CD4-positive, alpha-beta T cell (primary cell): Measurements from ENCODE around the gene MAST4. TPM values are rescaled to one million over a fixed set of nuclear protein-coding genes. Genes with fewer than 3 reads are reported as not detected.

ENCODE experiments used
- ATAC-seq: fragments of 200-7000 bp; cut with Tn5 transposase; one replicate; pipeline ENCODE4 v1.10.0; 2022; ENCODE audit warnings: mild to moderate bottlenecking; ENCODE audit not compliant: poor library complexity
- CTCF ChIA-PET: fragments of 350-600 bp; sonication (Branson Sonifier 250); formaldehyde crosslinking; loops from one replicate; lab custom pipeline; 2021; ENCODE audit warnings: antibody characterized with exemption, inconsistent platforms; lab: Charles Lee
- POLR2A ChIA-PET: fragments of 350-600 bp; sonication (Branson Sonifier 250); formaldehyde crosslinking; loops from one replicate; lab custom pipeline; 2021; ENCODE audit warnings: antibody characterized with exemption, inconsistent platforms; lab: Charles Lee
- DNase-seq, 14 experiments: peaks; one replicate each; pipeline ENCODE4 v3.0.0-alpha.2; 2013 to 2020; ENCODE audit warnings: mixed read lengths in 2 of 14
- H3K27ac ChIP-seq, 2 donors: one replicate each; pipeline versions ENCODE4 v1.5.1 to v1.7.0; 2013; ENCODE audit warnings: low read length in 2 of 2, low read depth in 1 of 2, mild to moderate bottlenecking in 1 of 2
- H3K27me3 ChIP-seq, 2 experiments: 1 replicate in 1 of 2; 2 replicates in 1 of 2; pipeline versions ENCODE4 v1.6.1 to v1.7.0; 2013; ENCODE audit warnings: low read length in 2 of 2, control low read depth in 1 of 2, mild to moderate bottlenecking in 1 of 2, moderate library complexity in 1 of 2; ENCODE audit not compliant: insufficient read depth in 2 of 2, control insufficient read depth in 1 of 2
- H3K36me3 ChIP-seq: one replicate; pipeline ENCODE4 v1.6.1; 2013; ENCODE audit warnings: low read length, control low read depth; ENCODE audit not compliant: insufficient read depth
- H3K4me1 ChIP-seq: one replicate; pipeline ENCODE4 v1.6.1; 2013; ENCODE audit warnings: low read length, control low read depth; ENCODE audit not compliant: insufficient read depth
- H3K4me3 ChIP-seq: one replicate; pipeline ENCODE4 v1.5.1; 2013; ENCODE audit warnings: mild to moderate bottlenecking, low read length, moderate library complexity
- H3K9me3 ChIP-seq, 2 experiments: 1 replicate in 1 of 2; 2 replicates in 1 of 2; pipeline versions ENCODE4 v1.6.1 to v1.7.0; 2013; ENCODE audit warnings: low read length in 2 of 2, mild to moderate bottlenecking in 2 of 2, control low read depth in 1 of 2, moderate library complexity in 1 of 2; ENCODE audit not compliant: control insufficient read depth in 1 of 2, insufficient read depth in 1 of 2
- H3K27ac Mint-ChIP-seq: one replicate; pipeline ENCODE4 v1.8.0; 2020; ENCODE audit warnings: mixed read lengths
- H3K27me3 Mint-ChIP-seq: one replicate; pipeline ENCODE4 v1.8.0; 2021; ENCODE audit warnings: mixed read lengths
- H3K36me3 Mint-ChIP-seq: one replicate; pipeline ENCODE4 v1.8.0; 2021; ENCODE audit warnings: low read depth, mixed read lengths
- H3K4me1 Mint-ChIP-seq: one replicate; pipeline ENCODE4 v1.8.0; 2021; ENCODE audit warnings: low read depth, mixed read lengths
- H3K4me3 Mint-ChIP-seq: one replicate; pipeline ENCODE4 v1.8.0; 2020; ENCODE audit warnings: mild to moderate bottlenecking, mixed read lengths
- H3K9me3 Mint-ChIP-seq: one replicate; pipeline ENCODE4 v1.8.0; 2020; ENCODE audit warnings: mixed read lengths
- CTCF ChIP-seq: fragments of 200-600 bp; IDR thresholded peaks from one replicate; pipeline ENCODE4 v1.8.0; 2022; ENCODE audit warnings: antibody characterized with exemption, mild to moderate bottlenecking
- intact Hi-C, 2 experiments: fragments of 100-400 bp; cut with DNase I in 1 of 2; cut with micrococcal nuclease in 1 of 2; formaldehyde crosslinking; loops; one replicate each; pipeline versions ENCODE4 v1.15.1 to v1.9.0; 2023 to 2025; cut with DNase I, micrococcal nuclease
- total RNA-seq, 174 experiments: library from RNA in 2 of 174; stranded (reverse) in 2 of 174; gene quantifications; one replicate each; pipeline ENCODE4 v1.2.3 and lab custom pipeline; 2021 to 2026

Gene MAST4
- total RNA-seq, 2 experiments from 2014 or later: 21.3 to 21.6 TPM

GRCh38 chr5:66828046-66828547 is 231.9 kb downstream of the MAST4 start:
- Histone ChIP-seq H3K4me1 (peaks cover 8% of the 10 kb centered on the region), H3K27ac (no peak overlapping the region), H3K36me3 (no peaks in the 10 kb centered on the region), H3K27me3 (no peaks in the 10 kb centered on the region), H3K9me3 (no peaks in the 10 kb centered on the region), H3K4me3 (peak overlapping the region; percentile 54)
- ATAC-seq (no peak), DNase-seq (no peak)
- Mint-ChIP-seq H3K27me3 (peaks cover 36% of the 10 kb centered on the region), H3K36me3 (no peaks in the 10 kb centered on the region), H3K27ac (peak overlapping the region; percentile 46), H3K4me1 (peaks cover 18% of the 10 kb centered on the region), H3K4me3 (peak overlapping the region; percentile 61), H3K9me3 (no peaks in the 10 kb centered on the region)
- CTCF ChIA-PET: interaction anchor here (1.2 to 1.5 kb wide), 2 partner anchors 10 to 13 kb away, joined by 3 to 4 read pairs; no protein-coding TSS in a partner anchor
- intact Hi-C loops: no loop called here
- POLR2A ChIA-PET: interaction anchor here (0.8 to 1.2 kb wide), 3 partner anchors 14 to 900 kb away, joined by 3 to 4 read pairs (median 3); no protein-coding TSS in a partner anchor
- no peak for TF ChIP-seq CTCF

DNA sequence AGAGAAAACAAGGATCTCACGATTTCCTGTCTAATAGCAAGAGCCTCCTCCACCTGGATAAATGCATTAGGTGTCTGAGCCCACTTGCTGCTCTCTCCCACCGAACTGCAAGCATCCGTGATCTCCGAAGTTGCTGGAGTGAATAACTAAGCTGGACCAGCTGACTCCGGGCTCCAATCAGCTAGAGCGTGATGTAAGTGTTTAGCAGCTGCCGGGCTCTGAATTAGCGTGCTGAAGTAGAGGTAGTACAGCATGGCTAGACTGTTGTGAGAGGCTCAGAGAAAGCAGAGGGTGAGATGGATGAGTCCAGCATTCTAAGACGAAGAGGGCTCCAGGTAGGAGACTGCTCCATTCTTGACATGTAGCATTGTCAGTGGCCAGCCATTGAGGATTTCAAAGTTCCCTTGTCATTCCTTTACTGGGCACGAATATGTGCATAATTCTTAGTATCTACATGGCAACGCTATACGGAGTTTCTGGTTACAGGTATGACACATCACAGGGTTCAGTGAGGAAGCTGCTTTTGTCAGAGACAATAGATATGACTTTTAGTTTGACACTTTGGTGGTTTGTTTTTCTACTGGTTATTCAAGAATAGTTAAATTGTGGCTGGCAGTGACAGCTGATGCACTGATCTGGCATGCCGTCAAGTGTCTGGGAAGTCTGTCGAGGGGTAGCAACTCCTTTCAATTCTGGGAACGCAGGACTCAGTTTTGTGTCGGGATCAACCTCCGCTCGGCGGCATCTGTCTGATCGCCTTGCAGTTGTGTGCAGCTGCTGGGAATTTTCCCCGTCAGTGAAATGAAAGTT is 232.6 kb downstream of the MAST4 start:
- H3K27me3 Mint-ChIP-seq: peaks cover 41% of the 10 kb centered on the region
- Histone ChIP-seq H3K27me3 (no peaks in the 10 kb centered on the region), H3K36me3 (no peaks in the 10 kb centered on the region), H3K4me3 (peak overlapping the region; percentile 54), H3K9me3 (no peaks in the 10 kb centered on the region), H3K27ac (peak overlapping the region in 1 of 2 donors; percentile 23), H3K4me1 (peaks cover 8% of the 10 kb centered on the region)
- CTCF ChIA-PET: interaction anchor here (1.2 to 1.5 kb wide), 2 partner anchors 11 to 14 kb away, joined by 3 to 4 read pairs; no protein-coding TSS in a partner anchor
- no peak for TF ChIP-seq CTCF
- H3K4me3 Mint-ChIP-seq: peak overlapping the region; percentile 61
- H3K36me3 Mint-ChIP-seq: no peaks in the 10 kb centered on the region
- no peaks in the 10 kb centered on the region for H3K9me3 Mint-ChIP-seq
- ATAC-seq: peak; percentile 91
- peak; percentile 26 to 76 (median 42) for DNase-seq
- peak overlapping the region; percentile 46 for H3K27ac Mint-ChIP-seq
- intact Hi-C loops: no loop called here
- POLR2A ChIA-PET: interaction anchor here (0.7 to 1.3 kb wide), 5 partner anchors 9 to 901 kb away, joined by 3 to 9 read pairs (median 3); no protein-coding TSS in a partner anchor
- H3K4me1 Mint-ChIP-seq: peaks cover 17% of the 10 kb centered on the region

DNA sequence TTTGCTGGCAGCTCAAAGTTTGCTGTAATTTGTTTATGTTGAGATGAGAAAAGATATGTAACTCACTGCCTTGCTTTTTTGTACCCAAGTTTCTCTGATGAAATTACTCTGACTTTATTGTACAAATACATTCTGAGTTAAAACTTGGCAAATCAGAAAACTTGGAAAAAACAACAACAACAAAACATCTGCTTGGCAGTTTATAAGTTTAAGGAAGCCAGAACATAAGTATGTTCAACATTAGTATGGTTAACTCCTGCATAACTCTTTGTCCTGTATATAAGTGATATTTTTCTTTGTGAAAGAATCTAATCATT is 233.1 kb downstream of the MAST4 start:
- peaks cover 8% of the 10 kb centered on the region for H3K4me1 ChIP-seq
- H3K4me3 ChIP-seq: peak overlapping the region; percentile 54
- Mint-ChIP-seq H3K36me3 (no peaks in the 10 kb centered on the region), H3K27me3 (peaks cover 46% of the 10 kb centered on the region), H3K27ac (peak overlapping the region; percentile 46), H3K9me3 (no peaks in the 10 kb centered on the region), H3K4me1 (peaks cover 17% of the 10 kb centered on the region), H3K4me3 (peak overlapping the region; percentile 61)
- POLR2A ChIA-PET: interaction anchor here (1.2 to 1.3 kb wide), 2 partner anchors 9 to 13 kb away, joined by 4 to 9 read pairs; no protein-coding TSS in a partner anchor
- no peaks in the 10 kb centered on the region for H3K27me3 ChIP-seq
- no peaks in the 10 kb centered on the region for H3K9me3 ChIP-seq
- no peak for TF ChIP-seq CTCF
- CTCF ChIA-PET: interaction anchor here (1.5 kb wide), 1 partner anchor 14 kb away, joined by 4 read pairs; no protein-coding TSS in a partner anchor
- no peak for ATAC-seq
- no peaks in the 10 kb centered on the region for H3K36me3 ChIP-seq
- peak overlapping the region in 1 of 2 donors; percentile 23 for H3K27ac ChIP-seq
- DNase-seq: no peak
- intact Hi-C loops: no loop called here
